Measurements from ENCODE around the gene MACROD2.

DNA sequence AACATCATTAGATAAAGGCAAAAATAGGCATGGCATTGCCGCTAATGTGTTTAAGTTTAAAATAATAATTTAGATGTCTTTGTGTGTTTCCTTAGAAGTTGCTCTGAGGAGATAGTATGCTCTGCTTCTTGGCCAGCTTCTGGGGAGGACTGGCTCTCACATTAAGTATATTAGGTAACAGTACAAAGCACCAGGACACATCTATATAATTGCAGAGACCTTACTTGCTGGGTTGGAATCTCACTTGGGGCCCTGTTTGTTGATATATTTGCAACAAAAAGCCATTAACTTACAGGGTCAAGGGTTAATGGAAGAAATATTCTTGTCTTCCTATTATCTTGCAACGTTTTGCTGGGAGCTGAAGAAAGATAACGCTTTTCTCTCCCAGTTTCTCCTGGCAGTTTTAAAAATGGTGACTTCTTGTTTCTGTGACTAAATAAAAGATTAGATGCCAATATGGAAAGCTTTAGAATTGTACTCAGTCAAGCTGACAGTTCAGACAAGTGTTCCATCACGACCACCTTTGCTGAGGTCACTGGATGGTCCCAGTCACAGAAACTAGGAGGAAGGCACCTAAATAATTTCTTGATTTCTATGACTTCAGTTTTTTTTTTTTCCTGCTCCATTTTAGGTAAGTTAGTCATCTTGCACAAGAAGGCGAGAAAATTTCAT, 804.4 kb downstream of the MACROD2 start:
- TF ChIP-seq POLR2AphosphoS5 (IDR thresholded peaks at IDR 0.05; ENCODE audit: low read depth, low read length) (no peak), SIN3A (IDR thresholded peaks at IDR 0.05; ENCODE audit: borderline replicate concordance, insufficient read depth, low read length) (no peak), TAF1 (IDR thresholded peaks at IDR 0.05; ENCODE audit: borderline replicate concordance, insufficient read depth, low read length) (no peak)
